Chondrocyte (in vitro differentiated cells): ENCODE data around the gene PRDX5. TPM values are rescaled to one million over a fixed set of nuclear protein-coding genes. Genes with fewer than 3 reads are reported as not detected.

ENCODE experiments used
- DNase-seq: peaks from one replicate; pipeline ENCODE4 v3.0.0; 2021; ENCODE audit warnings: mixed read lengths, low spot score
- H3K27ac Mint-ChIP-seq: one replicate; pipeline ENCODE4 v1.8.0; 2021; ENCODE audit warnings: mild to moderate bottlenecking, moderate library complexity, mixed read lengths; ENCODE audit not compliant: unreplicated experiment
- H3K27me3 Mint-ChIP-seq: 2 replicates; pipeline ENCODE4 v1.8.0; 2021; ENCODE audit warnings: low read depth, mixed read lengths
- H3K36me3 Mint-ChIP-seq: 2 replicates; pipeline ENCODE4 v1.8.0; 2021; ENCODE audit warnings: low read depth, mixed read lengths
- H3K4me1 Mint-ChIP-seq: 2 replicates; pipeline ENCODE4 v1.8.0; 2021; ENCODE audit warnings: low read depth, mild to moderate bottlenecking, mixed read lengths
- H3K4me3 Mint-ChIP-seq: one replicate; pipeline ENCODE4 v1.8.0; 2021; ENCODE audit warnings: mild to moderate bottlenecking, moderate library complexity, mixed read lengths; ENCODE audit not compliant: unreplicated experiment
- H3K9me3 Mint-ChIP-seq: 2 replicates; pipeline ENCODE4 v1.8.0; 2021; ENCODE audit warnings: low read depth, mixed read lengths
- total RNA-seq: library from RNA; stranded (reverse); gene quantifications from 3 replicates; pipeline ENCODE4 v1.2.1, GENCODE V29; 2021
- TF ChIP-seq, protein P1 (sequence below): fragments of 200-600 bp; sonication (generic); IDR thresholded peaks from 2 replicates; pipeline ENCODE4 v1.5.0; 2021; ENCODE audit warnings: antibody characterized with exemption, mild to moderate bottlenecking, moderate library complexity

PRDX5 gene
- total RNA-seq, 1 donor from 2014 or later, result 232 TPM

DNA sequence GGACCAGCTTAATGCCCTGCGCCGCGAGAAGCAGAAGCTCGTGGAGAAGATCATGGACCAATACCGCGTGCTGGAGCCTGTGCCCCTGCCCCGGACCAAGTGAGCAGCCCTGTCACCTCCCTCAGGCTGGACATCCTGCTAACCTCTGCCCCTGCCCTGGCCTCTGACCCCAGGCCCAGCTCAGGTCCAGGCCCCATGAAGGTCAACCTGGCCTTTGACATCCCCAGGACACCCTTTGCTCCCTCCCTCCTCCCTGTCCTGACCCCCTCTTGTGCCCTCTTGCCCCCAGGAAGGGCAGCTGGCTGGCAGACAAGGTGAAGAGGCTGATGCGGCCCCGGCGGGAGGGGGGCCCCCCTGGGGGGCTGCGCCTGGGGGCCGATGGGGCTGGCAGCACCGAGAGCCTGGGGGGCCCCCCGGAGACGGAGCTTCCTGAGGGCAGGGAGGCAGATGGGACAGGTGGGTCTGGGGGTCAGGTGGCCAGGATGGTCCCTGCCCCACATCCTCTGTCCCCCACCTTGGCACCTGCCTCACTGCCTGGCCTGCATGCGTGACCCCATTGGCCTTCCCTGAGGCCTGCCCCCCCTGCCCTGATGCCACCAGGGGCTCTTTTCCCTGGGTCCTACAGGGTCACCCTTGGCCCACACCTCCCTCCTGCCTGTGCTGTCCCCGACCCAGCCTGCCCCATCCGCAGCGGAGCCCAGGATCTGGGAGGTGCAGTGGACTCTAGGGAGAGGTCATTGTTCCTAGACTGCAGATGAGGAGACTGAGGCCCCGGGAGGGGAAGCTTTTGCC is 36.0 kb downstream of the PRDX5 start:
- no peak for DNase-seq
- H3K27me3 Mint-ChIP-seq, result no peaks in the 10 kb centered on the region
- H3K9me3 Mint-ChIP-seq, result no peaks in the 10 kb centered on the region
- H3K36me3 Mint-ChIP-seq, result no peaks in the 10 kb centered on the region
- peaks cover 25% of the 10 kb centered on the region for H3K4me1 Mint-ChIP-seq
- H3K4me3 Mint-ChIP-seq, result no peak overlapping the region
- no peak overlapping the region for H3K27ac Mint-ChIP-seq
- TF ChIP-seq, protein P1, sequence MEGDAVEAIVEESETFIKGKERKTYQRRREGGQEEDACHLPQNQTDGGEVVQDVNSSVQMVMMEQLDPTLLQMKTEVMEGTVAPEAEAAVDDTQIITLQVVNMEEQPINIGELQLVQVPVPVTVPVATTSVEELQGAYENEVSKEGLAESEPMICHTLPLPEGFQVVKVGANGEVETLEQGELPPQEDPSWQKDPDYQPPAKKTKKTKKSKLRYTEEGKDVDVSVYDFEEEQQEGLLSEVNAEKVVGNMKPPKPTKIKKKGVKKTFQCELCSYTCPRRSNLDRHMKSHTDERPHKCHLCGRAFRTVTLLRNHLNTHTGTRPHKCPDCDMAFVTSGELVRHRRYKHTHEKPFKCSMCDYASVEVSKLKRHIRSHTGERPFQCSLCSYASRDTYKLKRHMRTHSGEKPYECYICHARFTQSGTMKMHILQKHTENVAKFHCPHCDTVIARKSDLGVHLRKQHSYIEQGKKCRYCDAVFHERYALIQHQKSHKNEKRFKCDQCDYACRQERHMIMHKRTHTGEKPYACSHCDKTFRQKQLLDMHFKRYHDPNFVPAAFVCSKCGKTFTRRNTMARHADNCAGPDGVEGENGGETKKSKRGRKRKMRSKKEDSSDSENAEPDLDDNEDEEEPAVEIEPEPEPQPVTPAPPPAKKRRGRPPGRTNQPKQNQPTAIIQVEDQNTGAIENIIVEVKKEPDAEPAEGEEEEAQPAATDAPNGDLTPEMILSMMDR, result no peak

DNA sequence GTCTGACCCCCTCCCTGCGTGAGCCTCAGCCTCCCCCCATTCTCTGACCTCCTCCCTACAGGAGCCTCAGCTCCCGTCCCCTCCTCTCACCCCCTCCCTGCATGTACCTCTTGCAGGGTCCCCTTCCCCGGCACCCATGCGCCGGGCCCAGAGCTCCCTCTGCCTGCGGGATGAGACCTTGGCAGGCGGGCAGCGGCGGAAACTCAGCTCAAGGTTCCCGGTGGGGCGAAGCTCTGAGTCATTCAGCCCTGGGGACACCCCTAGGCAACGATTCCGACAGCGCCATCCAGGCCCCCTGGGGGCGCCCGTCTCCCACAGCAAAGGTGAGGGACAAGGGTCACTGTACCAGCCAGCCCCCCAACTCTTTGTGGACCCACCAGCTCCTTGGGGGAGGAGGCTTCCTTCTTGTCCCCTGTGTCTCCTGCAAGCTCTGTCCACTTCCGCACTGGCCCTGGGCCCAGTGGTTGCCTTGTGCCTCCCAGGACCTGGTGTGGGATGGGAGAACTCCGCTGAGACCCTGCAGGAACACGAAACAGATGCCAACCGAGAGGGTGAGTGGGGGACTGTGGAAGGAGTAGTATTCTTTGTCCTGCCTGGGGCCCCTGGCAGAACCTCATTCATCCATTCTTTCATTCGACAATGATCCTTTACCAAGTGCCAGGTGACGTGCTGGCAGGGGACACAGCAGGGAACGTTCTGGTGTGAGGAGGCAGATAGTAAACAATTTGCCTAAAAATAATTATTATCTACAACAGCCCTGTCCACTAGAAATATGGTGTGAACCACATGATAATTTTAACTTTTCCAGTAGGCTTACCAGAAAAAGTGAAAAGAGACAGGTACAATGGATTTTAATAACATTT is 37.4 kb downstream of the PRDX5 start:
- Mint-ChIP-seq H3K36me3 (no peaks in the 10 kb centered on the region), H3K27ac (peak overlapping the region; percentile 70), H3K4me3 (peak overlapping the region; percentile 40), H3K27me3 (no peaks in the 10 kb centered on the region), H3K4me1 (peaks cover 32% of the 10 kb centered on the region), H3K9me3 (no peaks in the 10 kb centered on the region)
- TF ChIP-seq, protein P1, result peak; percentile 78
- DNase-seq, result peak; percentile 93

DNA sequence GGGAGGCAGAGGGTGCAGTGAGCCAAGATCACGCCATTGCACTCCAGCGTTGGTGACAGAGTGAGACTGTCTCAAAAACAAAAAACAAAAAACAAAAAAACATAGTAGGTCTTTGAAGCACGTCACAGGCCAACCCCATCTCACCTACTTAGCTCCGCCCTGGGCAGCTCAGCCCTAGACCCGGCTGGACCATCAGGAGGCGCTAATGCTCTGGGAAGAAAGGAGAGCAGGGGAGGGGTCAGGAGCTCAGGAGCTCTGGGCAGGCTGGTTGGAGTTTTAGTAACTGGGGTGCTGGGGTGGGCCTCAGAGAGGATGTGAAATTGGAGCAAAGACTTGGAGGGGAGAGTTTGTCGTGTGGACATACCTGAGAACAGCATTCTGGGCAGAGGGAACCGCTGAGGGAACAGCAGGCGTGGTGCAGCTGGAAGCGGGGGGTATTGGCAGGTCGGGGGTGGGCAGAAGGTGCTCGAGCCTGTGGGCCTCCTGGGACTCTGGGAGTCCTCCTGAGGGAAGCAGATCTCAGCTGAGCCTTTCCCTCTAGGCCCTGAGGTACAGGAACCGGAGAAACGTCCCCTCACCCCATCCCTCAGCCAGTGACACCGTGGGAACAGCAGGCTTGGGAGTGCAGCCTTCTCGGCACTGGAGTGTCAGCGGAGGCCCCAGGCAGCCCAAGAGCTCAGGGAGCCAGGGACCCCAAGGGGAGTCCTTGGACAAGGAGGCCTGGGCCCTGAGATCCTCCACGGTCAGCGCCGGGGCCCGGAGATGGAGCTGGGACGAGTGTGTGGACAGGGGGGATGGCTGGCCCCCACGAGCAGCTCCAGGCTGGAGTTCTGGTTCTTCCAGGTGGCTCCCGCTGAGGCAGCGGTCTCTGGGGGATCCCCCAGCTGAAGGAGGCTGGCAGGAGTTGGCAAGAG is 38.8 kb downstream of the PRDX5 start:
- TF ChIP-seq, protein P1, result peak; percentile 73
- Mint-ChIP-seq H3K4me1 (peaks cover 42% of the 10 kb centered on the region), H3K36me3 (peaks cover 3% of the 10 kb centered on the region), H3K4me3 (no peak overlapping the region), H3K9me3 (no peaks in the 10 kb centered on the region), H3K27ac (peak overlapping the region; percentile 30), H3K27me3 (no peaks in the 10 kb centered on the region)
- peak; percentile 93 for DNase-seq

DNA sequence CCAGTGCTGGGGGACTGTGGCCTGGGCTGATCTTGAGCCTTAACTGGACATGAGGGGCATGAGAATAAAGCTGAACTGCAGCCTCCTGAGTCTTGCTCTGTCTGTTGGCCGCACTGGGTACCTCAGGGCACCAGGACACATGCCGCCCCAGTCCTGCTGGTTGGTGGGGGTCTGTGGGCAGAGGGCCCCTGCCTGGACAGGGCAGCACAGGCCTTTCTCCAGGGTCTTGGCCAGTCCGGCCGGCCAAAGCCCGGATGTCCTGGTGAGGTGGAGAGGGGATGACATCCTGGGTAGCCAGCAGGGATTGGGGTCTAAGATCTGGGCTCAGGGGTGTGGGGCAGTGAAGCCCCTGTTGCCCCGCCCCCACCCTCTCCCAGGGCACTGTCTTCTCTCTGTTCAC is 39.5 kb downstream of the PRDX5 start:
- H3K27ac Mint-ChIP-seq, result peak overlapping the region; percentile 2
- no peak overlapping the region for H3K4me3 Mint-ChIP-seq
- peaks cover 45% of the 10 kb centered on the region for H3K4me1 Mint-ChIP-seq

More for the DNA sequence above, 39.5 kb downstream of the PRDX5 start:
- Mint-ChIP-seq H3K27me3 (no peaks in the 10 kb centered on the region), H3K36me3 (peaks cover 7% of the 10 kb centered on the region), H3K9me3 (no peaks in the 10 kb centered on the region)
- TF ChIP-seq, protein P1, result no peak
- DNase-seq, result no peak
